Suprapubic skin (tissue), 4 donors: Measurements from ENCODE around the gene XYLT1. TPM values are rescaled to one million over a fixed set of nuclear protein-coding genes. Genes with fewer than 3 reads are reported as not detected.

Experiments used
- DNase-seq, 2 donors: peaks; one replicate each; pipeline ENCODE4 v3.0.0-alpha.2; 2019; ENCODE audit warnings: low spot score in 2 of 2
- H3K27ac ChIP-seq: fragments of 200-600 bp; sonication (generic); one replicate; pipeline ENCODE4 v1.5.1; 2019
- H3K27me3 ChIP-seq: fragments of 200-600 bp; sonication (generic); one replicate; pipeline ENCODE4 v1.5.1; 2019
- H3K36me3 ChIP-seq: fragments of 200-600 bp; sonication (generic); one replicate; pipeline ENCODE4 v1.5.1; 2019
- H3K4me1 ChIP-seq: fragments of 200-600 bp; sonication (generic); one replicate; pipeline ENCODE4 v1.5.1; 2019
- H3K4me3 ChIP-seq: fragments of 200-600 bp; sonication (generic); one replicate; pipeline ENCODE4 v1.5.1; 2019; ENCODE audit warnings: mild to moderate bottlenecking
- H3K9me3 ChIP-seq: fragments of 200-600 bp; sonication (generic); one replicate; pipeline ENCODE4 v1.5.1; 2019
- CTCF ChIP-seq, 2 donors: fragments of 200-600 bp in 1 of 2; fragments of 450-650 bp in 1 of 2; sonication (generic) in 1 of 2; IDR thresholded peaks; one replicate each; pipeline ENCODE4 v1.5.1; 2016 to 2019; ENCODE audit warnings: antibody characterized with exemption in 2 of 2, mild to moderate bottlenecking in 1 of 2, moderate library complexity in 1 of 2
- EP300 ChIP-seq: sonication (generic); formaldehyde crosslinking; IDR thresholded peaks from one replicate; pipeline ENCODE4 v1.6.1; 2017; ENCODE audit warnings: antibody characterized with exemption
- POLR2A ChIP-seq, 2 donors: fragments of 450-650 bp; IDR thresholded peaks; one replicate each; pipeline ENCODE4 v1.6.1; 2017; ENCODE audit warnings: antibody characterized with exemption in 2 of 2, mild to moderate bottlenecking in 2 of 2, moderate library complexity in 2 of 2
- POLR2AphosphoS5 ChIP-seq, 3 donors: sonication (generic); formaldehyde crosslinking; IDR thresholded peaks; one replicate each; pipeline ENCODE4 v1.6.1; 2017; ENCODE audit warnings: antibody characterized with exemption in 3 of 3
- WGBS: methylation state at CpG from one replicate; pipeline ENCODE4 v1.1.5; 2018; 5-methylcytosine and 5-hydroxymethylcytosine counted together
- total RNA-seq, 4 donors: library from RNA; depleted of rRNA; stranded (reverse); fragments of >200 nt; gene quantifications; one replicate each; pipeline ENCODE4 v1.1.0, GENCODE V29; 2016

XYLT1 gene
- total RNA-seq, 4 donors from 2014 or later = 23.5 to 30.6 (median 25.7) TPM

DNA sequence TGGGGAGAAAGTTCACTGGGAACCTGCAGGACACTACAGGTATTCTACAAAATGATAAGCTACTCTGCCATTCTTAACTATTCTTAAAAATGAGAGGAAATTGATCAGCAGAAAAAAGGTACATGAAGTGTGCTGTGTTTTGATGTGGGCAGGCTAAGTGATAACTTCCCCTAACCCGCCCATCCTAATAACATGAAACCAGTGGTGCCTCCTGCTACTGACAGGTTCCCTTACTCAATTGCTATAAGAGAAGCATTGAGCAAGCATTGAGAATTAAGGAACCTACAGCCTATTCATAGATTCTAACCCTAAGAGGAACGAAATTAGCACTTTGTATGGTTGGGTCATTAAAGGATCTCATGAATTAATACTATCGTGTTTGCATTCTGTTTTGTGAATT, 18.9 kb downstream of the XYLT1 start:
- Histone ChIP-seq H3K27me3 (no peaks in the 10 kb centered on the region), H3K27ac (no peak overlapping the region), H3K36me3 (no peaks in the 10 kb centered on the region), H3K9me3 (no peaks in the 10 kb centered on the region), H3K4me1 (peaks cover 18% of the 10 kb centered on the region), H3K4me3 (no peak overlapping the region)
- no peak for TF ChIP-seq CTCF (IDR thresholded peaks at IDR 0.05)
- no peak for TF ChIP-seq EP300
- TF ChIP-seq POLR2AphosphoS5 (IDR thresholded peaks at IDR 0.05) = no peak
- TF ChIP-seq POLR2A (IDR thresholded peaks at IDR 0.05) = no peak
- DNase-seq = no peak
- WGBS = 92% methylated on average over 3 of the region's 3 CpGs

- Histone ChIP-seq H3K9me3 (no peaks in the 10 kb centered on the region), H3K27me3 (no peaks in the 10 kb centered on the region), H3K4me3 (no peak overlapping the region), H3K4me1 (peaks cover 18% of the 10 kb centered on the region), H3K36me3 (no peaks in the 10 kb centered on the region), H3K27ac (no peak overlapping the region)
- DNase-seq = no peak
- TF ChIP-seq EP300 (no peak), POLR2AphosphoS5 (IDR thresholded peaks at IDR 0.05) (no peak), POLR2A (IDR thresholded peaks at IDR 0.05) (no peak), CTCF (IDR thresholded peaks at IDR 0.05) (no peak)
- WGBS = 92% methylated on average over 7 of the region's 7 CpGs
Measured at GRCh38 chr16:17450291-17450690, 20.5 kb downstream of the XYLT1 start.

GRCh38 chr16:17448640-17449638, 21.8 kb downstream of the XYLT1 start:
- DNase-seq = no peak
- H3K36me3 ChIP-seq = no peaks in the 10 kb centered on the region
- H3K27me3 ChIP-seq = no peaks in the 10 kb centered on the region
- no peak for TF ChIP-seq EP300
- no peak for TF ChIP-seq POLR2A (IDR thresholded peaks at IDR 0.05)
- TF ChIP-seq POLR2AphosphoS5 (IDR thresholded peaks at IDR 0.05) = no peak
- no peak for TF ChIP-seq CTCF (IDR thresholded peaks at IDR 0.05)
- H3K4me3 ChIP-seq = no peak overlapping the region
- H3K4me1 ChIP-seq = peaks cover 12% of the 10 kb centered on the region
- H3K9me3 ChIP-seq = no peaks in the 10 kb centered on the region
- 63% methylated on average over 14 of the region's 15 CpGs for WGBS
- H3K27ac ChIP-seq = no peak overlapping the region

DNA sequence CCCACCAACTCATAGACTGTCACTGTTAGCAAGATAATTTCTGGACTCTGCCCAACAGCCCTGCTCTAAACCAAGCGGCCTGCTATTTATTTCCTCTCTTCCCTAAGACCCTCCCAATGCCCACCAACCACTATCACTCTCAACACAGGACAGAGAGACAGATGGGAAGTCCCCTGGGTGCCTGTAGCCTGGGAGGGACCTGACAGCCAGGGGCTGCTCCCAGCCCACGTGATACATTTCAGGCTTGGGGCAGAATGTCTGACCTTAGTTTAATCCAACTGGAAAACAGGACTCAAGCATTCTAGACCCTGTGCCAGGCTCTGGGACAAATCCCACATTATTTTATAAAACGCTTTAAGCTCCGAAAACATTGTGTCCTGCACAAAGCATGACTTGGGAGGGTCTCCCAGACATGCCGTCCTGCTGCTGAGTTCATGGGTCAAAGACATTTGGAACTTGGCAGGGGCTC, 23.6 kb downstream of the XYLT1 start:
- Histone ChIP-seq H3K27ac (no peak overlapping the region), H3K4me1 (peaks cover 4% of the 10 kb centered on the region)
- DNase-seq = no peak

More for the DNA sequence above, 23.6 kb downstream of the XYLT1 start:
- TF ChIP-seq POLR2AphosphoS5 (IDR thresholded peaks at IDR 0.05) (no peak), POLR2A (IDR thresholded peaks at IDR 0.05) (no peak), EP300 (no peak), CTCF (IDR thresholded peaks at IDR 0.05) (no peak)
- H3K4me3 ChIP-seq = no peak overlapping the region
- 84% methylated on average over 5 of the region's 5 CpGs for WGBS
- no peaks in the 10 kb centered on the region for H3K36me3 ChIP-seq
- H3K27me3 ChIP-seq = no peaks in the 10 kb centered on the region
- H3K9me3 ChIP-seq = no peaks in the 10 kb centered on the region
